ENCODE results near the gene ARHGAP30. TPM values are rescaled to one million over a fixed set of nuclear protein-coding genes. Genes with fewer than 3 reads are reported as not detected.
A peak's percentile ranks its signal among the peaks of the same experiment; 100 is the strongest.

ARHGAP30 gene
- polyA plus RNA-seq, 1 donor (not counting 4 experiments of a cell fraction or from before 2014, with no cell fraction given), result 0.16 TPM

- peak overlapping the region; percentile 35 for H3K9ac ChIP-seq (ENCODE audit: control insufficient read depth, extremely low read depth, insufficient read depth, low read length)
- dilution Hi-C loops (cut with MboI; ENCODE audit: extremely low pct_ligation_motif_present, low sequenced_read_pairs), result no loop called here
- H3K36me3 ChIP-seq (ENCODE audit: control insufficient read depth in 2 of 2, extremely low read depth in 1 of 2, insufficient read depth in 2 of 2, low read length in 2 of 2), result peaks cover 2 to 19% of the 10 kb centered on the region in 2 experiments
- no peak overlapping the region for H2AFZ ChIP-seq (ENCODE audit: control insufficient read depth, low read length)
- H4K20me1 ChIP-seq (ENCODE audit: control insufficient read depth, extremely low read depth, insufficient read depth, low read length), result no peaks in the 10 kb centered on the region
- H3K79me2 ChIP-seq (ENCODE audit: control insufficient read depth, insufficient read depth, low read length), result peaks cover 72% of the 10 kb centered on the region
- H3K4me1 ChIP-seq (ENCODE audit: control insufficient read depth, extremely low read depth, insufficient read depth, low read length), result peaks cover 39% of the 10 kb centered on the region
- H3K9me3 ChIP-seq (ENCODE audit: control insufficient read depth, low read depth, low read length), result no peaks in the 10 kb centered on the region
- DNase-seq (ENCODE audit: low read depth, low spot score) (peak; percentile 100), FAIRE-seq (peak; percentile 95)
- peak overlapping the region; percentile 97 for H3K27ac ChIP-seq (ENCODE audit: control insufficient read depth, insufficient read depth, low read length)
- TF ChIP-seq CTCF (optimal IDR thresholded peaks at IDR 0.05 in 1 of 3, IDR thresholded peaks at IDR 0.05 in 1 of 3, conservative IDR thresholded peaks at IDR 0.05 in 1 of 3; ENCODE audit: extremely low read depth in 1 of 3, insufficient read depth in 2 of 3, low read length in 3 of 3) (no peak), EZH2 (IDR thresholded peaks at IDR 0.05; ENCODE audit: low read length) (no peak)
- no peaks in the 10 kb centered on the region for H3K27me3 ChIP-seq (ENCODE audit: control insufficient read depth, extremely low read depth, insufficient read depth, low read length)
- H3K9me1 ChIP-seq (ENCODE audit: control insufficient read depth, extremely low read depth, insufficient read depth, low read length), result no peaks in the 10 kb centered on the region
- peak overlapping the region in 1 of 3 experiments; percentile 36 for H3K4me3 ChIP-seq (ENCODE audit: control insufficient read depth in 2 of 3, extremely low read depth in 1 of 3, insufficient read depth in 2 of 3, low read depth in 1 of 3, low read length in 3 of 3)
- H3K4me2 ChIP-seq (ENCODE audit: control insufficient read depth, extremely low read depth, insufficient read depth, low read depth, low read length), result peak overlapping the region; percentile 62
These were observed 45.5 kb upstream of the ARHGAP30 start for GRCh38 chr1:161115132-161115711.

GRCh38 chr1:161114556-161114955 lies 44.9 kb upstream of the ARHGAP30 start:
- no peak overlapping the region for H2AFZ ChIP-seq (ENCODE audit: control insufficient read depth, low read length)
- H3K9me1 ChIP-seq (ENCODE audit: control insufficient read depth, extremely low read depth, insufficient read depth, low read length), result no peaks in the 10 kb centered on the region
- FAIRE-seq (no peak), DNase-seq (ENCODE audit: low read depth, low spot score) (no peak)
- dilution Hi-C loops (cut with MboI; ENCODE audit: extremely low pct_ligation_motif_present, low sequenced_read_pairs), result no loop called here
- TF ChIP-seq EZH2 (IDR thresholded peaks at IDR 0.05; ENCODE audit: low read length) (no peak), CTCF (optimal IDR thresholded peaks at IDR 0.05 in 1 of 3, IDR thresholded peaks at IDR 0.05 in 1 of 3, conservative IDR thresholded peaks at IDR 0.05 in 1 of 3; ENCODE audit: extremely low read depth in 1 of 3, insufficient read depth in 2 of 3, low read length in 3 of 3) (no peak)
- H3K27ac ChIP-seq (ENCODE audit: control insufficient read depth, insufficient read depth, low read length), result peak overlapping the region; percentile 97
- peak overlapping the region in 2 of 3 experiments; percentile 33 to 36 for H3K4me3 ChIP-seq (ENCODE audit: control insufficient read depth in 2 of 3, extremely low read depth in 1 of 3, insufficient read depth in 2 of 3, low read depth in 1 of 3, low read length in 3 of 3)
- H3K27me3 ChIP-seq (ENCODE audit: control insufficient read depth, extremely low read depth, insufficient read depth, low read length), result no peaks in the 10 kb centered on the region
- peak overlapping the region; percentile 62 for H3K4me2 ChIP-seq (ENCODE audit: control insufficient read depth, extremely low read depth, insufficient read depth, low read depth, low read length)
- H3K4me1 ChIP-seq (ENCODE audit: control insufficient read depth, extremely low read depth, insufficient read depth, low read length), result peaks cover 33% of the 10 kb centered on the region
- H4K20me1 ChIP-seq (ENCODE audit: control insufficient read depth, extremely low read depth, insufficient read depth, low read length), result no peaks in the 10 kb centered on the region
- peaks cover 2 to 19% of the 10 kb centered on the region in 2 experiments for H3K36me3 ChIP-seq (ENCODE audit: control insufficient read depth in 2 of 2, extremely low read depth in 1 of 2, insufficient read depth in 2 of 2, low read length in 2 of 2)
- peak overlapping the region; percentile 35 for H3K9ac ChIP-seq (ENCODE audit: control insufficient read depth, extremely low read depth, insufficient read depth, low read length)
- no peaks in the 10 kb centered on the region for H3K9me3 ChIP-seq (ENCODE audit: control insufficient read depth, low read depth, low read length)
- H3K79me2 ChIP-seq (ENCODE audit: control insufficient read depth, insufficient read depth, low read length), result peaks cover 79% of the 10 kb centered on the region

Measured in keratinocyte (primary cell).